Osteocyte (in vitro differentiated cells): ENCODE data around the gene CATSPERD. TPM values are rescaled to one million over a fixed set of nuclear protein-coding genes. Genes with fewer than 3 reads are reported as not detected.

Experiments used
- DNase-seq: peaks from one replicate; pipeline ENCODE4 v3.0.0; 2021; ENCODE audit warnings: mixed read lengths; ENCODE audit not compliant: unreplicated experiment; ENCODE audit errors: extremely low spot score
- H3K27ac Mint-ChIP-seq: one replicate; pipeline ENCODE4 v1.8.0; 2021; ENCODE audit warnings: mild to moderate bottlenecking, mixed read lengths; ENCODE audit not compliant: unreplicated experiment
- H3K27me3 Mint-ChIP-seq: one replicate; pipeline ENCODE4 v1.8.0; 2021; ENCODE audit warnings: mixed read lengths; ENCODE audit not compliant: unreplicated experiment
- H3K36me3 Mint-ChIP-seq: one replicate; pipeline ENCODE4 v1.8.0; 2021; ENCODE audit warnings: mixed read lengths; ENCODE audit not compliant: unreplicated experiment
- H3K4me1 Mint-ChIP-seq: one replicate; pipeline ENCODE4 v1.8.0; 2021; ENCODE audit warnings: mixed read lengths; ENCODE audit not compliant: unreplicated experiment
- H3K4me3 Mint-ChIP-seq: one replicate; pipeline ENCODE4 v1.8.0; 2021; ENCODE audit warnings: mild to moderate bottlenecking, moderate library complexity, mixed read lengths; ENCODE audit not compliant: unreplicated experiment
- H3K9me3 Mint-ChIP-seq: one replicate; pipeline ENCODE4 v1.8.0; 2021; ENCODE audit warnings: mixed read lengths; ENCODE audit not compliant: unreplicated experiment
- total RNA-seq: library from RNA; stranded (reverse); gene quantifications from 2 replicates; pipeline ENCODE4 v1.2.1, GENCODE V29; 2021
- TF ChIP-seq, protein P1 (sequence below): fragments of 200-600 bp; sonication (generic); IDR thresholded peaks from 2 replicates; pipeline ENCODE4 v1.5.0; 2021; ENCODE audit warnings: antibody characterized with exemption, mild to moderate bottlenecking, moderate library complexity

CATSPERD gene
- total RNA-seq, 1 donor from 2014 or later = not detected

- TF ChIP-seq, protein P1, sequence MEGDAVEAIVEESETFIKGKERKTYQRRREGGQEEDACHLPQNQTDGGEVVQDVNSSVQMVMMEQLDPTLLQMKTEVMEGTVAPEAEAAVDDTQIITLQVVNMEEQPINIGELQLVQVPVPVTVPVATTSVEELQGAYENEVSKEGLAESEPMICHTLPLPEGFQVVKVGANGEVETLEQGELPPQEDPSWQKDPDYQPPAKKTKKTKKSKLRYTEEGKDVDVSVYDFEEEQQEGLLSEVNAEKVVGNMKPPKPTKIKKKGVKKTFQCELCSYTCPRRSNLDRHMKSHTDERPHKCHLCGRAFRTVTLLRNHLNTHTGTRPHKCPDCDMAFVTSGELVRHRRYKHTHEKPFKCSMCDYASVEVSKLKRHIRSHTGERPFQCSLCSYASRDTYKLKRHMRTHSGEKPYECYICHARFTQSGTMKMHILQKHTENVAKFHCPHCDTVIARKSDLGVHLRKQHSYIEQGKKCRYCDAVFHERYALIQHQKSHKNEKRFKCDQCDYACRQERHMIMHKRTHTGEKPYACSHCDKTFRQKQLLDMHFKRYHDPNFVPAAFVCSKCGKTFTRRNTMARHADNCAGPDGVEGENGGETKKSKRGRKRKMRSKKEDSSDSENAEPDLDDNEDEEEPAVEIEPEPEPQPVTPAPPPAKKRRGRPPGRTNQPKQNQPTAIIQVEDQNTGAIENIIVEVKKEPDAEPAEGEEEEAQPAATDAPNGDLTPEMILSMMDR = no peak
- H3K4me3 Mint-ChIP-seq = peak overlapping the region; percentile 97
- H3K9me3 Mint-ChIP-seq = no peaks in the 10 kb centered on the region
- H3K27me3 Mint-ChIP-seq = no peaks in the 10 kb centered on the region
- peak; percentile 83 for DNase-seq
- peaks cover 18% of the 10 kb centered on the region for H3K4me1 Mint-ChIP-seq
- H3K36me3 Mint-ChIP-seq = peaks cover 15% of the 10 kb centered on the region
- peak overlapping the region; percentile 14 for H3K27ac Mint-ChIP-seq
These were observed 28.4 kb upstream of the CATSPERD start for GRCh38 chr19:5691822-5692722.

DNA sequence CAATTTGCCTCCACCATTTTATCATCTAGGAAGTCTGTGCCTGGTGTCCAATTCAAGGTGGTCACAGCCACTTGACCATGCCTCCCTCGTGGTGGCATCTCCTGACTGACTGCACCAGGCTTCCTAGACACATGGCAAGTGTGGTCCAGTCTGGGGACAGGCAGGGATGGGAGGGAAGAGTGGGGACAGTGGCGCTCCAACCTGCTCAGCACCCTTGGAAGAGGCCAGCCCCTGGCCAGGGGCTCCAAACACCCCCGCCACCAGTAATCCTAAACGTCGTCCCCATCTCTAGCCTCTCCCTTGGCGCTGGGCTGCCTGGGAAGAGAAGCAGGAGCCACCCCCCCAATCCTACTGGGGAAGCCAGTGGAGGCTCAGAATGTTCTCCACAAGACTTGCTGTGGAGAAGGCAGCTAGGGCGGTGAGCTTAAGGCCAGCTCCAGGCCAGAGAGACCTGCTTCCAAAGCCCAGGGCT, 27.7 kb upstream of the CATSPERD start:
- H3K27me3 Mint-ChIP-seq = no peaks in the 10 kb centered on the region
- peaks cover 15% of the 10 kb centered on the region for H3K36me3 Mint-ChIP-seq
- H3K4me3 Mint-ChIP-seq = peak overlapping the region; percentile 97
- H3K4me1 Mint-ChIP-seq = peaks cover 18% of the 10 kb centered on the region
- TF ChIP-seq, protein P1 = no peak
- no peaks in the 10 kb centered on the region for H3K9me3 Mint-ChIP-seq
- H3K27ac Mint-ChIP-seq = peak overlapping the region; percentile 31
- no peak for DNase-seq

DNA sequence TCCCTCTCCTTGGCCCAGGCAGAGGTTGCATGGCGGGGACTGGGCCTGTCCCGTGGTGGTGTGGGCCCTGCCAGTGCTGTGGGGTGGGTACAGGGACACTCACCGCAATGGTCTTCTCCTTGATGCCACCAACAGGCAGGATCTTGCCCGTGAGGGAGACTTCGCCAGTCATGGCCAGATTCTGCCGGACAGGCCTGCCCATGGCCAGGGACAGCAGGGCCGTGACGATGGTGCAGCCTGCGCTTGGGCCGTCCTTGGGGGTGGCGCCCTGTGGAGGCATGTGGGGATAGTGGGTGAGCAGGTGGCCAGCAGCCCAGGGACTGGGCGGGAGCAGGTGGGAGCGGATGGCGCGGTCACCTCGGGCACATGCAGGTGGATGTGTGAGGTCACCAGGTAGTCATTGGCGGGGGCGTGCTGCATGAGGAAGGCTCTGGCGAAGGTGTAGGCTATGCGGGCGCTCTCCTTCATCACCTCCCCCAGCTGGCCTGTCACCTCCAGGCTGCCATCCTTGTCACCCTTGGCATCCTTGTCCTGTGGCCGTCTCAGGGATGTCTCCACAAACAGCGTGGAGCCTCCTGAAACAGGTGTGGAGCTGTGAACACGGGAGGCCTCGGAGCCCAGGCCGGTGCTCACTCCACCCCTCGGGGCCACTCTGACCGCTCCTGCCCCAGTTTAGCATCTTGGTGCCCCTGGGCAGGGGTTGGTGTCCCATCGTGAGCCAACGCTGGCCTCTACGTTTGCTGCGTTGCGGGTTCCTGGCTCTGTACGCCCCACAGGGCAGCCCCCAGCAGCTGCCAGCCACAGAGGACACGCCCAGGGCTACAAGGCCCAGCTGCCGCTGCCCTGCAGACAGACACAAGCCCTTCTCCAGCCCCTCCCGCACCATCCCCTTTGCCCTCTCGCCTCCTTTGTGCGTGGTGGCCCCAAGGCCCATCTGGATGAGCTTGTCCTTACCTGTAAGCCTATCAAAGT, 27.0 kb upstream of the CATSPERD start:
- Mint-ChIP-seq H3K9me3 (no peaks in the 10 kb centered on the region), H3K4me3 (no peak overlapping the region), H3K36me3 (peaks cover 15% of the 10 kb centered on the region), H3K4me1 (peaks cover 18% of the 10 kb centered on the region), H3K27ac (no peak overlapping the region), H3K27me3 (no peaks in the 10 kb centered on the region)
- DNase-seq = no peak
- TF ChIP-seq, protein P1 = no peak

GRCh38 chr19:5694167-5694955, 26.1 kb upstream of the CATSPERD start:
- peaks cover 18% of the 10 kb centered on the region for H3K4me1 Mint-ChIP-seq
- no peak overlapping the region for H3K4me3 Mint-ChIP-seq
- TF ChIP-seq, protein P1 = no peak
- no peaks in the 10 kb centered on the region for H3K27me3 Mint-ChIP-seq
- no peaks in the 10 kb centered on the region for H3K9me3 Mint-ChIP-seq
- peak overlapping the region; percentile 23 for H3K27ac Mint-ChIP-seq
- DNase-seq = peak; percentile 84
- peaks cover 22% of the 10 kb centered on the region for H3K36me3 Mint-ChIP-seq
